GM11168 (cell line): ENCODE results near the gene AFAP1L1.
"Not testable (repeated sequence)": the region's sequence is repeated elsewhere in the genome, so short reads cannot be mapped to it uniquely, and the experiment has no call there.

ENCODE experiments used
- in situ Hi-C: fragments of 300-500 bp; cut with MboI; formaldehyde crosslinking; loops from one replicate; pipeline ENCODE4 v1.12.0; 2022; ENCODE audit warnings: low sequenced_read_pairs; ENCODE audit not compliant: unreplicated experiment

Gene AFAP1L1

DNA sequence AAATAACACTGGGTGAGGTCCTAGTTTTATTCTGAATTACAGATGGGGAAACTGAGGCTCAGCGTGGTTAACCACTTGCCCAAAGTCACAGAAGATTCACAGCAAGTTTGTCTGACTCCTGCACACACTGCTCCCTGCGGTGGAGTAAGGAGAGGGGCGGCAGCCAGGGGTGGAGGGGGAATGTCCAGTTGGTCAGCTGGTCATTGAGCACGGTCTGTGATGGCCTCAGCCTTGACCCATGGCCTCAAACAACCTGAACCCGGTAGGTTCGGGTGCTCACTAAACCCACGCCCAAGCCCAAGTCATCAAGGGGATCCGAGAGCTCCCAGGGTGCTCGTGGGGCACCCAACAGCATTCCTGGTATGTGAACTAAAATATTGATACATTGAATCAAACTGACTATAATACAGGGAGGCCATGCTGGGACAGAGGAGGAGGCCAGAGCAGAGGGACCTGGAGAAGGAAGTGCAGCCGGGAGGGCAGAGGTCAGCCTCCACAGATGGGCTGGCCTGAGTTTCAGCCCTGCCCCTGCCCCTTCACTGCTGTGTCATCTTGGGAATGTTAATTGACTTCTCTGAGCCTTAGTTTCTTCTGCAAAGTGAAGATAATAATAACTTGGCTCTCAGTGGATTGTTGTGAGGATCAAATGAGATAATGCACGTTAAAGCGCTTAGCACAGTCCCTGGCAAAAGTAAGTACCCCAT, 111.0 kb downstream of the AFAP1L1 start:
- in situ Hi-C loops, result loop anchor here (10.0 kb wide), 1 partner anchor 182 kb away; no protein-coding TSS in a partner anchor

GRCh38 chr5:149383399-149383798, 111.7 kb downstream of the AFAP1L1 start:
- in situ Hi-C loops, result loop anchor here (10.0 kb wide), 1 partner anchor 181 kb away; no protein-coding TSS in a partner anchor

GRCh38 chr5:149386166-149386565, 114.5 kb downstream of the AFAP1L1 start:
- in situ Hi-C loops, result loop anchor here (10.0 kb wide), 1 partner anchor 179 kb away; no protein-coding TSS in a partner anchor

- in situ Hi-C loops, result loop anchor here (10.0 kb wide), 1 partner anchor 178 kb away; no protein-coding TSS in a partner anchor
These were observed 115.5 kb downstream of the AFAP1L1 start for GRCh38 chr5:149387081-149387631.

- in situ Hi-C loops, result loop anchor here (10.0 kb wide), 1 partner anchor 177 kb away; no protein-coding TSS in a partner anchor
These were observed 116.3 kb downstream of the AFAP1L1 start for GRCh38 chr5:149387982-149388381.

DNA sequence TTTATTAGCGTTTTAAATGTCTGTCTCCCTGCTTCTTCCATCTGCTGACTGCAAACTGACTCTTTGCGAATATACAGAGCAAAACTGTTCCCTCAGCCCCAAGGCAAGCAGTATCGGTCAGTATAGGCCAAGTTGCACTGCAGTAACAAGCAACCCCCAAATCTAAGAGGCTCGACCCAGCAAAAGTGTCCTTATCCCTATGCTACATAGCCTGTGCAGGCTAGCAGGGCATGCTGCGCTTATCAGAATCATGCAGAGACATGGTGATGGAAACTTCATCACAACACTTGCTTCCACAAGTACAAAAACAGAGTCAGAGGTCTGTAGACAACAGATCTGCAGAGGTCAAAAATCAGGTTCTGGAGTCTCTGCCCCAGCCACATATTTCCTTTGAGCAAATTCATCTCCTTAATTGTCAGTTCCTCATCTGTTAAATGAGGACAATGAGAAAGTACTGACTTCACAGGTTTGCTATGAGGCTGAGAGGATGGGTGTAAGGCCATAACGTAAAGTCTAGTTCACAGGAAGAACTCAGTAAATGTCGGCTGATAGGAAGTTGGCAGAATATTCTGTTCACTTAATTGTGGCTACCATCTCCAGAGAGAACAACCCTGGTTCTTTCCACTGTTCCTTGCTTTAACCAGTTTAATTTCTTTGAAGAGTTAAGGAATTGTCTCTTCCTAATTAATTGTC, 117.0 kb downstream of the AFAP1L1 start:
- in situ Hi-C loops, result loop anchor here (10.0 kb wide), 1 partner anchor 176 kb away; no protein-coding TSS in a partner anchor

DNA sequence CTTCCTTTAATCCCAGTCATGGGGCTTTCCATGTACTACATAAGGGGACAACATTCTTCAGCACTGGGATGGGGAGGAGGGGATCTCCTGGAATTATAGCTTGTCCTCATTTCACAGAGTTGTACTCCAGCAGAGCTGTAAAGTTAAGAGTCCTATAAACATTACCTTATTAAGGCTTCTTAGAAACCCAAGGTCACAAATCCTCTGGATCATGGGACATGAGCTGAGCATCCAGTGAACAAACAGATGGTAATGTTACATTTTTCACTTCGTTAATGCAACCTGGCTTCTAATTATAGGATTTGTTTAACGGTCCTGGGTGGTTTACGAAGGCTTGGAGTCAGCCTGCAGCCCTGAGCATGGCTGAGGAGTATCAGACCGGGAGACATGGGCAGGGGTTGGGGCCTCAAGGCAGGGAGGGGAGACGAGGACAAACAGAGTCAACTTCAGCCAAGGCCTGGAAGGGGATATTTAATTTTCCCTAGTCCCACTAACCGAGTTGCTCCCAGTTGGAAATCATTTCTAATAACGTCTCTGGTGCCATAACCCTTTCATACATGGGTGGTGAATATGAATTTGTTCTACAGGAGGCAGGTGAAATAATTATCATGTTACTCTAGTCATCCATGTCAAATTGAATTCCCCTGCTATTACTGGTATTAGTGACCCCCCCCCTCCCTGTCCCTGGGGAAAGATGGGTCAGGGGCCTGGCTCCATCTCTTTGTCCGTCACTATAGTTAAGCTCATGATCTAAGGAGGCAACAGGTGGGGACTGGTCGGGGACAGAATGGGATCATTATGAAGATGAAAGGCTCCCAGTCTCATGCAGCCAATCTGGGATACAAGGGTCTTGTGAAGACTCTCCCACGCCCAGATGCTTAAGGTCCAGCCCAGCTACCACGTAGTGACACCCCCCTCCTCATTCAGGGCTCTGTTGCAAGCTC, 118.2 kb downstream of the AFAP1L1 start:
- in situ Hi-C loops, result loop anchor here (10.0 kb wide), 1 partner anchor 175 kb away; no protein-coding TSS in a partner anchor

DNA sequence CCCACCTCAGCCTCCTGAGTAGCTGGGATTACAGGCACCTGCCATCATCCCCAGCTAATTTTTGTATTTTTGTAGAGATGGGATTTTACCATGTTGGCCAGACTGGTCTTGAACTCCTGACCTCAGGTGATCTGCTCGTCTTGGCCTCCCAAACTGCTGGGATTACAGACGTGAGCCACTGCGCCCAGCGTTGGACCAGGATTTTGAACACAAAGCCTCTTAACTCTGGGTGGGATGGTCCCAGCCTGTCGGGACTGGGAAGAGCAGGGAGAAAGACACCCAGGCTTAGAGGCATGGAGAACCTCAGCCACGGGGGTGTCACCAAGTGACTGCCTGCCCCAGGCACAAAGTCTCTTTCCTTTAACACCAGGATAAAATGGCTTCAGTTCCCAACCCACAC, 119.4 kb downstream of the AFAP1L1 start:
- in situ Hi-C loops, result not testable (repeated sequence)
